ENCODE measurements around the gene TMCC2. TPM values are rescaled to one million over a fixed set of nuclear protein-coding genes. Genes with fewer than 3 reads are reported as not detected.

The TMCC2 gene
- total RNA-seq, 1 donor from 2014 or later: 10.6 TPM

- TF ChIP-seq CTCF (IDR thresholded peaks at IDR 0.05; ENCODE audit: insufficient read depth, low read depth, low read length) (no peak), EZH2 (IDR thresholded peaks at IDR 0.05; ENCODE audit: insufficient read depth, low read length) (no peak)
- H3K4me1 ChIP-seq (ENCODE audit: insufficient read depth, low read length): peaks cover 23% of the 10 kb centered on the region
- H3K79me2 ChIP-seq (ENCODE audit: insufficient read depth, low read length): no peaks in the 10 kb centered on the region
- Mint-ChIP-seq H3K4me3 (ENCODE audit: unreplicated experiment) (peak overlapping the region; percentile 81), H3K4me1 (ENCODE audit: low read depth, unreplicated experiment) (peaks cover 27% of the 10 kb centered on the region), H3K27ac (ENCODE audit: unreplicated experiment) (peak overlapping the region; percentile 91), H3K9me3 (ENCODE audit: unreplicated experiment) (no peaks in the 10 kb centered on the region), H3K27me3 (ENCODE audit: low read depth, unreplicated experiment) (no peaks in the 10 kb centered on the region), H3K36me3 (ENCODE audit: low read depth, unreplicated experiment) (no peaks in the 10 kb centered on the region)
- peak overlapping the region; percentile 49 for H3K27ac ChIP-seq (ENCODE audit: low read depth, low read length)
- FAIRE-seq: no peak
- H3K4me2 ChIP-seq (ENCODE audit: low read length): peak overlapping the region; percentile 100
- H4K20me1 ChIP-seq (ENCODE audit: insufficient read depth, low read length): peaks cover 8% of the 10 kb centered on the region
- peak; percentile 72 for DNase-seq (ENCODE audit: low read depth)
- H2AFZ ChIP-seq (ENCODE audit: low read depth, low read length): no peak overlapping the region
- no peaks in the 10 kb centered on the region for H3K36me3 ChIP-seq (ENCODE audit: insufficient read depth, low read length)
- H3K9ac ChIP-seq (ENCODE audit: low read length): no peak overlapping the region
- H3K27me3 ChIP-seq (ENCODE audit: insufficient read depth, low read length): peaks cover 7% of the 10 kb centered on the region
- H3K4me3 ChIP-seq (ENCODE audit: insufficient read depth, low read depth, low read length): no peak overlapping the region
- no peaks in the 10 kb centered on the region for H3K9me3 ChIP-seq (ENCODE audit: insufficient read depth, low read depth, low read length)
These were observed 1.6 kb upstream of the TMCC2 start for GRCh38 chr1:205225901-205226765.

GRCh38 chr1:205226868-205227583 lies 720 bp upstream of the TMCC2 start:
- H3K27me3 ChIP-seq (ENCODE audit: insufficient read depth, low read length): peaks cover 7% of the 10 kb centered on the region
- H3K4me1 ChIP-seq (ENCODE audit: insufficient read depth, low read length): peaks cover 23% of the 10 kb centered on the region
- no peaks in the 10 kb centered on the region for H3K9me3 ChIP-seq (ENCODE audit: insufficient read depth, low read depth, low read length)
- H3K79me2 ChIP-seq (ENCODE audit: insufficient read depth, low read length): no peaks in the 10 kb centered on the region
- peak overlapping the region; percentile 49 for H3K27ac ChIP-seq (ENCODE audit: low read depth, low read length)
- FAIRE-seq: no peak
- peak overlapping the region; percentile 67 for H3K9ac ChIP-seq (ENCODE audit: low read length)
- peak overlapping the region; percentile 81 for H3K4me3 Mint-ChIP-seq (ENCODE audit: unreplicated experiment)
- peak; percentile 23 for TF ChIP-seq CTCF (IDR thresholded peaks at IDR 0.05; ENCODE audit: insufficient read depth, low read depth, low read length)
- TF ChIP-seq EZH2 (IDR thresholded peaks at IDR 0.05; ENCODE audit: insufficient read depth, low read length): no peak
- peak overlapping the region; percentile 60 for H3K4me3 ChIP-seq (ENCODE audit: insufficient read depth, low read depth, low read length)
- H3K36me3 ChIP-seq (ENCODE audit: insufficient read depth, low read length): no peaks in the 10 kb centered on the region
- no peaks in the 10 kb centered on the region for H3K27me3 Mint-ChIP-seq (ENCODE audit: low read depth, unreplicated experiment)
- no peaks in the 10 kb centered on the region for H3K9me3 Mint-ChIP-seq (ENCODE audit: unreplicated experiment)
- peaks cover 2% of the 10 kb centered on the region for H3K36me3 Mint-ChIP-seq (ENCODE audit: low read depth, unreplicated experiment)
- H4K20me1 ChIP-seq (ENCODE audit: insufficient read depth, low read length): peaks cover 8% of the 10 kb centered on the region
- peaks cover 27% of the 10 kb centered on the region for H3K4me1 Mint-ChIP-seq (ENCODE audit: low read depth, unreplicated experiment)
- peak overlapping the region; percentile 100 for H3K4me2 ChIP-seq (ENCODE audit: low read length)
- peak overlapping the region; percentile 77 for H2AFZ ChIP-seq (ENCODE audit: low read depth, low read length)
- H3K27ac Mint-ChIP-seq (ENCODE audit: unreplicated experiment): peak overlapping the region; percentile 91
- peak; percentile 58 for DNase-seq (ENCODE audit: low read depth)

Data from astrocyte (in vitro differentiated cells and primary cell).